Stimulated activated CD8-positive, alpha-beta memory T cell treated with anti-CD3 and anti-CD28 coated beads, Interleukin-7, amount 100 ng/mL, for 48 hours (primary cell): Measurements from ENCODE around the gene GAS6.

Experiments used
- DNase-seq, 2 donors: peaks; one replicate each; pipeline ENCODE4 v3.0.0-alpha.2; 2020; ENCODE audit warnings: low read depth in 1 of 2; ENCODE audit errors: extremely low read depth in 1 of 2

Gene GAS6

GRCh38 chr13:113813070-113813748 is 50.7 kb downstream of the GAS6 start:
- DNase-seq, result no peak

GRCh38 chr13:113812178-113813040 is 51.5 kb downstream of the GAS6 start:
- no peak for DNase-seq

- DNase-seq, result no peak
Measured at GRCh38 chr13:113811081-113811928, 52.6 kb downstream of the GAS6 start.

GRCh38 chr13:113810640-113811039 is 53.2 kb downstream of the GAS6 start:
- DNase-seq, result no peak

- DNase-seq, result no peak
Measured at GRCh38 chr13:113809934-113810333, 53.9 kb downstream of the GAS6 start.

GRCh38 chr13:113808058-113808834 is 55.6 kb downstream of the GAS6 start:
- DNase-seq, result no peak

GRCh38 chr13:113806526-113806925 is 57.4 kb downstream of the GAS6 start:
- no peak for DNase-seq

- no peak for DNase-seq
Measured at GRCh38 chr13:113806104-113806471, 57.8 kb downstream of the GAS6 start.

- DNase-seq, result no peak
Measured at GRCh38 chr13:113805431-113806103, 58.3 kb downstream of the GAS6 start.

- no peak for DNase-seq
Measured at GRCh38 chr13:113804703-113805430, 59.0 kb downstream of the GAS6 start.

- DNase-seq, result no peak
Measured at GRCh38 chr13:113804017-113804702, 59.7 kb downstream of the GAS6 start.

- no peak for DNase-seq
Measured at GRCh38 chr13:113803409-113804016, 60.4 kb downstream of the GAS6 start.

- no peak for DNase-seq
Measured at GRCh38 chr13:113802761-113803160, 61.1 kb downstream of the GAS6 start.

- no peak for DNase-seq
Measured at GRCh38 chr13:113802090-113802531, 61.8 kb downstream of the GAS6 start.

GRCh38 chr13:113801289-113801961 is 62.5 kb downstream of the GAS6 start:
- no peak for DNase-seq

- no peak for DNase-seq
Measured at GRCh38 chr13:113800576-113800926, 63.3 kb downstream of the GAS6 start.

- no peak for DNase-seq
Measured at GRCh38 chr13:113798200-113798811, 65.6 kb downstream of the GAS6 start.
